HCT116 (cell line): Measurements from ENCODE around the gene BPIFB4. TPM values are rescaled to one million over a fixed set of nuclear protein-coding genes. Genes with fewer than 3 reads are reported as not detected.

Source experiments
- ATAC-seq: fragments of 200-7000 bp; cut with Tn5 transposase; 2 replicates; pipeline ENCODE4 v1.9.1; 2020; ENCODE audit warnings: mild to moderate bottlenecking, moderate library complexity
- BruUV-seq: library from RNA; stranded (reverse); fragments of 400-500 nt; replicated peaks from 2 replicates; lab custom pipeline; 2021; lab: Mats Ljungman, UMichigan
- CTCF ChIA-PET: fragments of 300-600 bp; sonication (Branson Sonifier 250); formaldehyde crosslinking; loops from one replicate; lab custom pipeline; 2021; ENCODE audit warnings: antibody characterized with exemption; lab: Charles Lee
- POLR2A ChIA-PET: fragments of 300-600, 350-600 bp; sonication (Branson Sonifier 250); formaldehyde crosslinking; loops from one replicate; lab custom pipeline; 2021; ENCODE audit warnings: antibody characterized with exemption; lab: Charles Lee
- RAD21 ChIA-PET, 2 experiments: fragments of 300-600 bp; sonication (Branson Sonifier 250); formaldehyde crosslinking; loops; one replicate each; lab custom pipeline; 2023; ENCODE audit warnings: low total read pairs in 2 of 2; ENCODE audit not compliant: uncharacterized antibody in 2 of 2, unreplicated experiment in 2 of 2, low non-redundant PET in 1 of 2; lab: Charles Lee
- DNase-seq: peaks from one replicate; pipeline ENCODE4 v3.0.0-alpha.2; 2010; ENCODE audit warnings: low read depth, low spot score
- H2AFZ ChIP-seq: fragments of 200-600 bp; shearing (Covaris generic), sonication (generic); 2 replicates; pipeline ENCODE4 v1.6.1; 2017; ENCODE audit warnings: low read depth, mixed run types, mixed read lengths, antibody characterized with exemption, low read length; ENCODE audit not compliant: poor library complexity, severe bottlenecking
- H3K27ac ChIP-seq: 2 replicates; pipeline ENCODE4 v1.5.1; 2012; ENCODE audit warnings: low read depth, low read length
- H3K27me3 ChIP-seq: fragments of 200-600 bp; sonication (generic); 2 replicates; pipeline ENCODE4 v1.6.1; 2016; ENCODE audit warnings: mixed run types, low read length, mixed read lengths; ENCODE audit not compliant: insufficient read depth
- H3K36me3 ChIP-seq, 2 experiments: fragments of 200-500 bp in 1 of 2; fragments of 200-600 bp in 1 of 2; sonication (Bioruptor generic) in 1 of 2; sonication (generic) in 1 of 2; 2 replicates each; pipeline versions ENCODE4 v1.5.1 to v1.6.1; 2014 to 2016; ENCODE audit warnings: low read length in 2 of 2, inconsistent platforms in 1 of 2, mixed read lengths in 1 of 2, mixed run types in 1 of 2; ENCODE audit not compliant: insufficient read depth in 2 of 2, control insufficient read depth in 1 of 2
- H3K4me1 ChIP-seq, 2 experiments: fragments of 200-600 bp in 1 of 2; sonication (generic) in 1 of 2; 2 replicates each; pipeline versions ENCODE4 v1.5.1 to v1.6.1; 2012 to 2017; ENCODE audit warnings: low read length in 2 of 2, inconsistent platforms in 1 of 2, mild to moderate bottlenecking in 1 of 2, mixed read lengths in 1 of 2, mixed run types in 1 of 2, moderate library complexity in 1 of 2; ENCODE audit not compliant: insufficient read depth in 2 of 2, control insufficient read depth in 1 of 2
- H3K4me2 ChIP-seq: fragments of 200-600 bp; sonication (generic); 2 replicates; pipeline ENCODE4 v1.6.1; 2017; ENCODE audit warnings: mixed run types, low read length, mixed read lengths
- H3K4me3 ChIP-seq, 2 experiments: fragments of 200-600 bp in 1 of 2; sonication (generic) in 1 of 2; replicated peaks in 1 of 2; 2 replicates each; pipeline ENCODE4 v1.5.1; 2011 to 2016; ENCODE audit warnings: low read length in 2 of 2, control low read depth in 1 of 2, low read depth in 1 of 2, mild to moderate bottlenecking in 1 of 2, mixed read lengths in 1 of 2, mixed run types in 1 of 2
- H3K79me2 ChIP-seq: fragments of 200-600 bp; sonication (generic); 2 replicates; pipeline ENCODE4 v1.6.1; 2017; ENCODE audit warnings: mild to moderate bottlenecking, mixed run types, low read length, moderate library complexity, mixed read lengths; ENCODE audit not compliant: insufficient read depth
- H3K9ac ChIP-seq: fragments of 200-600 bp; sonication (generic); 2 replicates; pipeline ENCODE4 v1.6.1; 2016; ENCODE audit warnings: low read length, mixed read lengths
- H3K9me2 ChIP-seq: fragments of 200-600 bp; sonication (generic), shearing (Covaris generic); 2 replicates; pipeline ENCODE4 v1.6.1; 2017; ENCODE audit warnings: mixed run types, mild to moderate bottlenecking, moderate library complexity; ENCODE audit not compliant: insufficient read depth
- H3K9me3 ChIP-seq, 2 experiments: fragments of 200-500 bp in 1 of 2; fragments of 200-600 bp in 1 of 2; sonication (Bioruptor generic) in 1 of 2; sonication (generic) in 1 of 2; 2 replicates each; pipeline ENCODE4 v1.6.1; 2014 to 2017; ENCODE audit warnings: low read length in 2 of 2, mixed read lengths in 2 of 2, inconsistent platforms in 1 of 2, low read depth in 1 of 2, mild to moderate bottlenecking in 1 of 2, mixed run types in 1 of 2, moderate library complexity in 1 of 2; ENCODE audit not compliant: control insufficient read depth in 1 of 2, insufficient read depth in 1 of 2
- H4K20me1 ChIP-seq: fragments of 200-600 bp; sonication (generic), shearing (Covaris generic); 2 replicates; pipeline ENCODE4 v1.6.1; 2017; ENCODE audit warnings: mixed run types, mild to moderate bottlenecking, moderate library complexity; ENCODE audit not compliant: insufficient read depth
- CEBPB ChIP-seq: IDR thresholded peaks from 2 replicates; pipeline ENCODE4 v1.6.1; 2012; ENCODE audit warnings: low read depth
- CTCF ChIP-seq, 3 experiments: fragments of 200-600 bp in 1 of 3; sonication (generic) in 1 of 3; IDR thresholded peaks in 2 of 3; conservative IDR thresholded peaks in 1 of 3; 2 replicates each; pipeline ENCODE4 v1.5.1; 2012 to 2017; ENCODE audit warnings: low read depth in 2 of 3, low read length in 2 of 3, antibody characterized with exemption in 1 of 3, borderline replicate concordance in 1 of 3, control low read depth in 1 of 3, mild to moderate bottlenecking in 1 of 3, mixed read lengths in 1 of 3, mixed run types in 1 of 3, moderate library complexity in 1 of 3; ENCODE audit not compliant: insufficient read depth in 1 of 3
- EGR1 ChIP-seq: IDR thresholded peaks from 2 replicates; pipeline ENCODE4 v1.6.1; 2012; ENCODE audit warnings: low read depth
- FOSL1 ChIP-seq: IDR thresholded peaks from 2 replicates; pipeline ENCODE4 v1.6.1; 2012; ENCODE audit warnings: low read depth
- POLR2A ChIP-seq: IDR thresholded peaks from 2 replicates; pipeline ENCODE4 v1.7.0; 2011; ENCODE audit warnings: borderline replicate concordance; ENCODE audit not compliant: insufficient read depth, insufficient read length; ENCODE audit errors: extremely low read depth
- POLR2AphosphoS5 ChIP-seq: IDR thresholded peaks from 2 replicates; pipeline ENCODE4 v1.6.1; 2011; ENCODE audit warnings: mild to moderate bottlenecking, low read depth, low read length, moderate library complexity
- SIN3A ChIP-seq: IDR thresholded peaks from 2 replicates; pipeline ENCODE4 v1.6.1; 2012; ENCODE audit warnings: low read depth
- TCF7L2 ChIP-seq: IDR thresholded peaks from 2 replicates; pipeline ENCODE4 v1.7.0; 2011; ENCODE audit warnings: borderline replicate concordance, inconsistent platforms; ENCODE audit not compliant: insufficient read depth, insufficient read length; ENCODE audit errors: extremely low read depth
- ZFX ChIP-seq: fragments of 450-650 bp; IDR thresholded peaks from 2 replicates; pipeline ENCODE4 v1.6.1; 2017
- intact Hi-C: fragments of 100-400 bp; cut with micrococcal nuclease; formaldehyde crosslinking; loops from 2 replicates; pipeline ENCODE4 v1.10.0; 2022
- total RNA-seq: library from RNA; stranded (reverse); gene quantifications from one replicate; pipeline ENCODE4 v1.2.1, GENCODE V29; 2021; ENCODE audit not compliant: unreplicated experiment

BPIFB4 gene
- total RNA-seq, 1 experiment from 2014 or later = not detected

- H3K4me3 ChIP-seq = no peak overlapping the region
- intact Hi-C loops = loop anchor here (5.0 to 10.0 kb wide), 2 partner anchors 195 to 1028 kb away; no protein-coding TSS in a partner anchor
- no peak overlapping the region for H3K27ac ChIP-seq
- H3K79me2 ChIP-seq = no peaks in the 10 kb centered on the region
- no peak for ATAC-seq
- RAD21 ChIA-PET = no interaction called here
- BruUV-seq = no TSS peak
- TF ChIP-seq POLR2A (no peak), SIN3A (no peak), TCF7L2 (no peak), EGR1 (no peak), POLR2AphosphoS5 (no peak), FOSL1 (no peak), CTCF (IDR thresholded peaks at IDR 0.05 in 2 of 3, conservative IDR thresholded peaks at IDR 0.05 in 1 of 3; ENCODE audit: borderline replicate concordance in 1 of 3, insufficient read depth in 1 of 3, low read depth in 2 of 3, low read length in 2 of 3) (no peak), CEBPB (no peak), ZFX (no peak)
- TF ChIP-seq, all 23 proteins: peak for 0
- H3K27me3 ChIP-seq = no peaks in the 10 kb centered on the region
- no peak overlapping the region for H3K9ac ChIP-seq
- no peaks in the 10 kb centered on the region for H3K36me3 ChIP-seq
- CTCF ChIA-PET = interaction anchor here (1.1 to 1.9 kb wide), 6 partner anchors 92 to 360 kb away, joined by 3 to 29 read pairs (median 5); partner anchors contain the start of gene SUN5
- no peak overlapping the region for H2AFZ ChIP-seq
- H3K9me2 ChIP-seq = no peaks in the 10 kb centered on the region
- H3K9me3 ChIP-seq = no peaks in the 10 kb centered on the region
- no peaks in the 10 kb centered on the region for H3K4me1 ChIP-seq
- no peaks in the 10 kb centered on the region for H4K20me1 ChIP-seq
- POLR2A ChIA-PET = interaction anchor here (1.3 kb wide), 1 partner anchor 11 kb away, joined by 3 read pairs; no protein-coding TSS in a partner anchor
- no peak overlapping the region for H3K4me2 ChIP-seq
- no peak for DNase-seq
Measured at GRCh38 chr20:33097001-33097400, 17.6 kb downstream of the BPIFB4 start.
